Measurements from ENCODE around the gene CFAP77.

The CFAP77 gene

GRCh38 chr9:132520612-132521011, 110.6 kb downstream of the CFAP77 start:
- DNase-seq: no peak

DNA sequence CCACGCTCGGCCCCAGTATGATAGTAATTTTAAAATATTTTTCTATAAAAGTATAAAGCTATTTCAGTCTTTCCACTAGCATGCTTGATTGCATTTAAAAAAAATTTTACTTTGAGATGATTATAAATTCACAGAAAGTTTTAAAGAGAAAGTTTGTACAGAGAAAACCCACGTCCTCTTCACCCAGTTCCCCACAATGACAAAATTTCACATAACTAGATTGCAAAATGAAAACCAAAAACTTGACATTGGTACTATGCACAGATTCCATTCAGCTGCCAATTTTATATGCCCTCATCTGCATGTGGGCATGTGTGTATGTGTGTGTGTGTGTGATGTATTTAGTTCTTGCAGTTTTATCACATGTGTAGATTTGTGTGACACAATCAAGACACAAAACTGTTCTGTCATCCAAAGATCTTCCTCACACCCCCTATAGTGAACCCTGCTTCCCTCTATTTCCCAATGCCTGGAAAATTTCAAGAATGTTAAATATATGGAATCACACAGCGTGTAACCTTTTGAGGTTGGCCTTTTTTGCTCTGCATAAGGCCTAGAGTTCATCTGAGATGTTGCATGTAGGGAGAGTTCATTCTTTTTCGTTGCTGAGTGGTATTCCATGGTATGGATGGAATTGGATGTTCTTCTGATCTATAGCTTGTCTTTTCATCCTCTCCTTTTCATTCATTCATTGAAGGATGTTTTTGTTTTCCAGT, 115.5 kb downstream of the CFAP77 start:
- DNase-seq: no peak

DNA sequence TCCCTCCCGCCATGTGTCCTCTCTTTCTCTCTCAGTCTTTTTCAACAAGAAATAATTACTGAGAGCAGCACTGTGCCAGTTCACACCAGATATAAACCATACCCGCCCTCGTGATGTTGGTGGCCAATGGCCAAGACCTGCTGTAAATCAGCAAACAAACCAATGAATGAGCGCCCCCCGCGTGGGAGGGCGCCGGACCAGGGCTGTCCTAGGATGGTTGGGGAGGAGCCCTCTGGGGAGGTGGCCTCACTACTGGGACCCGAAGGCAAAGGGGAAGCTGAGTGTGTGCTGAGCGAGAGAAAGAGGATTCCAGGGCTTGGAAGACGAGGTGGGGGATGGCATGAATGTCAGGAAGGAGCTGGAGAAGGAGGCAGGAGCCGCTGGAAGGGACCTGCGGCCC, 121.2 kb downstream of the CFAP77 start:
- no peak for DNase-seq

DNA sequence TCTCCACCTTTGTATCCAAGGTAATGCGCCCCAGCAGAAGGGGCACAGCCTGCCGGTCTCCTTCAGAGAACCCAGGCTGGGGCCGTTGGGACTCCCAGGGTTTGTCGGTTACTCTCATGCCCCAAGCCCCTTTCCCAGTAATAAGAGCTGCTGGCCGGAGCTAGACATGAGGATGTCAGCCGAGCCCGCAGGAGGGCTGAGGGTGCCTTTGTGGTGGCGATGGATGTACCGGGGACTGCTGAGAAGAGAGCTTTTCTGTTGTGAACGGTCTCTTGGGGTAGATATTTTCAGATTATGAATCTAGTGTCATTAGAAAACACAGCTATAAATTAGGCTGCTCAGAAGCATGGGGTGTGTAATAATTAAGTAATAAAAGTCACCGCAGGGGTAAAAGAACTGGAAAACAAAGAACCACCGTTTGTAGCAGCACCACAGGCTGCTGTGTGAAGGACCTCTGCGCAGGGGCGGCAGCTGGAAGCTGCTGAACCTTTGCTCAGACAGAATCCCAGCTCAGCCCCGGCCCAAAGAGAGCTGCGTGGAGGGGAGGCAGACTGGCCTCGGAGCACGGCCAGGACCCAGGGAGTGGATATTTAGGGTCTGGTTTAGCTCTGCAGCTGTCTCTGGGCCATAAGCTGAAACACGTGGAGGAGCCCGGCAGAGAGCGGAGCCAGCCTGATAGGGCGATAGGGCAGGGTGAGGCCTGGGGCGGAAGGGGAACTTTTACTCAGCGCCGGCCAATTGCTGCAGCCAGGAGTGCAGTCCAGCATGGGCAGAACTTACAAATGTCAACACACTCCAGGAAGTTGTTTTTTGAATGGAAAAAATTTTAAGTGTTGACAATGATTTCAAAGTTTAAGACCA, 121.9 kb downstream of the CFAP77 start:
- DNase-seq: no peak

GRCh38 chr9:132534832-132535231, 124.8 kb downstream of the CFAP77 start:
- DNase-seq: no peak

- DNase-seq: no peak
Measured at GRCh38 chr9:132536124-132536523, 126.1 kb downstream of the CFAP77 start.

GRCh38 chr9:132537352-132537751, 127.3 kb downstream of the CFAP77 start:
- DNase-seq: no peak

DNA sequence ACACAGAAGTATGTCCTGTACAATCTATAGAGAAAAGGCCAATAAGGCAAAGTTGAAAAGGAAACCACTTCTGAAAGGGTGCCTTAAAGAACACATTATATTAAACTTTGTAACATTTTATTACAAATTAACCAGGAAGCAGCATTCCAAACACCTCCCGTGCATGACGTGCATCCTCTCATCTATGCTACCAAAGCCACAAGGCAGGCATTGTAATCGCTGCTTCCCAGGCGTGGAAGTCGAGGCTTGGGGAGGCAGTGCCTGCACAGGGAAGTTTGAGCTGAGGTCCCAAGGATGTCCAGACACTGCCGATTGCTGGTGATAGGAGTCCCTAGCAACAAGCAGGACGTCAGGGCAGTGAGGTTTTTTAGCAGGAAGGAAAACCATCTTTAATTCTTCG, 128.1 kb downstream of the CFAP77 start:
- no peak for DNase-seq

- no peak for DNase-seq
Measured at GRCh38 chr9:132539096-132539495, 129.1 kb downstream of the CFAP77 start.

GRCh38 chr9:132541051-132541450, 131.0 kb downstream of the CFAP77 start:
- no peak for DNase-seq

- no peak for DNase-seq
Measured at GRCh38 chr9:132541870-132542830, 132.1 kb downstream of the CFAP77 start.

GRCh38 chr9:132543251-132543650, 133.2 kb downstream of the CFAP77 start:
- no peak for DNase-seq

GRCh38 chr9:132543960-132544359, 133.9 kb downstream of the CFAP77 start:
- no peak for DNase-seq

GRCh38 chr9:132545578-132545977, 135.6 kb downstream of the CFAP77 start:
- no peak for DNase-seq

GRCh38 chr9:132546148-132547051, 136.4 kb downstream of the CFAP77 start:
- no peak for DNase-seq

DNA sequence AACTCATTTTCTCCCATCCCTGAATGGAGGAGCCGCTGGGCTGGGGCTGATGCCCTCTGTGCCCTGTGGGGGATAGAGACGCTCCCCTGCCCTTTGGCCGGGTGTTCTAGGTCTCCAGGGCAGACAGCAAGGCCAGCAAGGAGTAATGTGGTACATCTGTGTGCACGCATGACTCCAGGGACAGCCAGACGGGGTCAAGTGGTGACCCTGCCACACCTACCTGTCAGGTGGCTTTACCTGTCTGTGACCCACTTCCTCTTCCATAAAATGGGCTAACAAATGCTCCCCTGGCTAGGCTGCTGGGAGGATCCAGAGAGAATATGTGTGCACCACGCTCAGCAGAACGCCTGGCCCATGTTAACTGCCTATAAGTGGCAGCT, 137.0 kb downstream of the CFAP77 start:
- no peak for DNase-seq

DNA sequence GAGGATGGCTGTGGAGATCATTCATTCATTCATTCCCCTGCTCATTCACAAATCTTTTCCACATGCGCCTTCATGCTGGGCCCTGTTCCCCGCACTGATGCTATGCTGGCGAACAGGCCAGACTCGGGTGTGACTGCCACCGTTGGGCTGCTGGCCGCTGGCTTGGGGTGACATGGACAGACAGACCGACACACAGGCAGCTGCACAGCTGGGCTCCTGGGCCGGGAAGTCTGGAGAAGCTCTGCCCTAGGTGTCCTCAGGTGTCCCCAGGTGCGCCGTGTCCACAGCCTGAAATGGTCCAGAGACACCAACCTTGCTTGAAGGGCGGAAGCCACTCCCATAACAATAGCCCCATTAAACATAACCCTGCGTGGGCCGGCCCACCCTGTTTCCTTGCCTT, 137.4 kb downstream of the CFAP77 start:
- DNase-seq: no peak

DNA sequence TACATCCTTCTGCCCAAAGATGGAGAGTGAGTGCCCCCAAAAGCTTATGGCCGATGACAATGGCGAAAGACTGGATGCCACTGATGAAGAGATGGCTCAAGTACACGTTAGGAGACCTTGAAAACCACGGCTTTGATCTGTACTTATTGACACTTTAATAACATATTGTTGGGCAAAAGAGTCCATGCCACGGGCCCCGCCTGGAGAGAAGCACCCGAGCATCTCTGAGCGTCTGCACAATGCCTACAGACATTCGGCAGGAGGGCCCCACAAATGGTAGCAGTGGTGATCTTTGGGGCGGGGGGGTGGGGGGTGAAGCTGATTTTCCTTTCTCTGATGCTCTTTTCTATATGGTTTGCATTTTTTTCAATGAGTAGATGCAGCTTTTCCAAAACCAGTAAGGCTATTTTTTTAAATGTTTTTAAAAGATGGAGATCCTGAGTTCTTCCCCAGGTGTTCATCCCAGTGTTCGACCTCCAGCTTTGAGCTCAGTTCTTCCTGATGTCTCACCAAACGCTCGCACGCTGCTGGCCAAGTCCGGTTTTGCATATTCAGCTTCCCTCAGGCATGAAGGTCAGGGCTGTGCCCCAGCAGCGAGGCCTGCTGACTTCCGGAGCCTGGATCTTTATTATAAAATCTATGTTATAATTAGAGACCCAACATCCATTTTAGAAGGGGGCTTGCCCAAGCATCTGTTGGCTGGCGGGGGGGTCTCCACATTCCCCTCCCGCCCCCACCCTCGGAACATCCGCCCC, 138.1 kb downstream of the CFAP77 start:
- no peak for DNase-seq

- no peak for DNase-seq
Measured at GRCh38 chr9:132548751-132549640, 139.0 kb downstream of the CFAP77 start.

- DNase-seq: no peak
Measured at GRCh38 chr9:132551556-132551955, 141.5 kb downstream of the CFAP77 start.
